MM.1S (cell line): ENCODE results near the gene FARP1.

ENCODE experiments used
- DNase-seq: peaks from one replicate; pipeline ENCODE4 v3.0.0-alpha.2; 2015
- H2AFZ ChIP-seq: fragments of 300-600 bp; sonication (generic); 2 replicates; pipeline ENCODE4 v1.6.0; 2016; ENCODE audit warnings: antibody characterized with exemption, low read length
- H3F3A ChIP-seq: fragments of 300-600 bp; sonication (generic); 2 replicates; pipeline ENCODE4 v1.6.1; 2016; ENCODE audit warnings: mild to moderate bottlenecking, antibody characterized with exemption, low read length, moderate library complexity, mixed read lengths; ENCODE audit not compliant: insufficient read depth
- H3K27ac ChIP-seq: fragments of 300-600 bp; sonication (generic); 2 replicates; pipeline ENCODE4 v1.5.1; 2016; ENCODE audit warnings: mild to moderate bottlenecking, low read length
- H3K27me3 ChIP-seq: fragments of 300-600 bp; sonication (generic); replicated peaks from 2 replicates; pipeline ENCODE4 v1.6.0; 2016; ENCODE audit warnings: low read length; ENCODE audit not compliant: insufficient read depth
- H3K36me3 ChIP-seq: fragments of 300-600 bp; sonication (generic); replicated peaks from 2 replicates; pipeline ENCODE4 v1.6.1; 2016; ENCODE audit warnings: mild to moderate bottlenecking, low read length, mixed read lengths; ENCODE audit not compliant: insufficient read depth
- H3K4me1 ChIP-seq: fragments of 300-600 bp; sonication (generic); 2 replicates; pipeline ENCODE4 v1.6.1; 2016; ENCODE audit warnings: low read length, mixed read lengths
- H3K4me2 ChIP-seq: fragments of 300-600 bp; sonication (generic); 2 replicates; pipeline ENCODE4 v1.6.0; 2016; ENCODE audit warnings: low read depth, low read length
- H3K4me3 ChIP-seq: fragments of 300-600 bp; sonication (generic); 2 replicates; pipeline ENCODE4 v1.5.1; 2016; ENCODE audit warnings: low read length, mixed read lengths
- H3K79me2 ChIP-seq: fragments of 300-600 bp; sonication (generic); 2 replicates; pipeline ENCODE4 v1.6.1; 2016; ENCODE audit warnings: mixed run types, low read length, mixed read lengths
- H3K9ac ChIP-seq: fragments of 300-600 bp; sonication (generic); 2 replicates; pipeline ENCODE4 v1.6.1; 2016; ENCODE audit warnings: low read length, mixed read lengths
- H3K9me2 ChIP-seq: fragments of 300-600 bp; sonication (generic); replicated peaks from 2 replicates; pipeline ENCODE4 v1.6.1; 2016; ENCODE audit warnings: mild to moderate bottlenecking, low read length, mixed read lengths; ENCODE audit not compliant: insufficient read depth
- H3K9me3 ChIP-seq: fragments of 300-600 bp; sonication (generic); replicated peaks from 2 replicates; pipeline ENCODE4 v1.6.1; 2016; ENCODE audit warnings: mild to moderate bottlenecking, low read length, mixed read lengths; ENCODE audit not compliant: insufficient read depth
- H4K20me1 ChIP-seq: fragments of 300-600 bp; sonication (generic); 2 replicates; pipeline ENCODE4 v1.6.1; 2016; ENCODE audit warnings: mild to moderate bottlenecking, low read length, moderate library complexity, mixed read lengths; ENCODE audit not compliant: insufficient read depth
- CTCF ChIP-seq: fragments of 300-600 bp; sonication (generic); IDR thresholded peaks from 2 replicates; pipeline ENCODE4 v1.5.1; 2016; ENCODE audit warnings: antibody characterized with exemption, low read length, mixed read lengths
- EZH2 ChIP-seq: fragments of 300-600 bp; sonication (generic); optimal IDR thresholded peaks from 2 replicates; pipeline ENCODE3; 2017; ENCODE audit warnings: low read depth, mild to moderate bottlenecking, antibody characterized with exemption, low read length, mixed read lengths
- EZH2phosphoT487 ChIP-seq: fragments of 300-600 bp; sonication (generic); IDR thresholded peaks from 2 replicates; pipeline ENCODE4 v1.6.1; 2018; ENCODE audit warnings: antibody characterized with exemption, low read length

Gene FARP1

GRCh38 chr13:98234348-98234747, 91.5 kb downstream of the FARP1 start:
- Histone ChIP-seq H4K20me1 (no peaks in the 10 kb centered on the region), H3K79me2 (no peaks in the 10 kb centered on the region), H3K4me1 (no peaks in the 10 kb centered on the region), H3K36me3 (no peaks in the 10 kb centered on the region), H2AFZ (no peak overlapping the region), H3K9me3 (no peaks in the 10 kb centered on the region), H3K4me2 (no peak overlapping the region), H3K9me2 (no peaks in the 10 kb centered on the region), H3K27ac (no peak overlapping the region), H3K4me3 (no peak overlapping the region), H3K27me3 (no peaks in the 10 kb centered on the region), H3F3A (no peaks in the 10 kb centered on the region), H3K9ac (no peak overlapping the region)
- no peak for DNase-seq
- TF ChIP-seq EZH2phosphoT487, result no peak
- no peak for TF ChIP-seq CTCF
- TF ChIP-seq EZH2, result no peak

- no peak for TF ChIP-seq EZH2
- no peak for TF ChIP-seq EZH2phosphoT487
- TF ChIP-seq CTCF, result no peak
- no peak overlapping the region for H3K9ac ChIP-seq
- H3F3A ChIP-seq, result no peaks in the 10 kb centered on the region
- H3K36me3 ChIP-seq, result no peaks in the 10 kb centered on the region
- no peak overlapping the region for H3K27ac ChIP-seq
- H2AFZ ChIP-seq, result no peak overlapping the region
- no peaks in the 10 kb centered on the region for H3K9me2 ChIP-seq
- DNase-seq, result no peak
- H3K4me3 ChIP-seq, result no peak overlapping the region
- no peaks in the 10 kb centered on the region for H3K27me3 ChIP-seq
- no peaks in the 10 kb centered on the region for H3K79me2 ChIP-seq
- H3K4me2 ChIP-seq, result no peak overlapping the region
- H3K9me3 ChIP-seq, result no peaks in the 10 kb centered on the region
- H4K20me1 ChIP-seq, result no peaks in the 10 kb centered on the region
- no peaks in the 10 kb centered on the region for H3K4me1 ChIP-seq
These were observed 93.3 kb downstream of the FARP1 start for GRCh38 chr13:98236197-98236596.

- no peak for DNase-seq
- H3K9me3 ChIP-seq, result no peaks in the 10 kb centered on the region
- H3K27me3 ChIP-seq, result no peaks in the 10 kb centered on the region
- TF ChIP-seq CTCF, result no peak
- no peak for TF ChIP-seq EZH2
- TF ChIP-seq EZH2phosphoT487, result no peak
- H3K4me2 ChIP-seq, result no peak overlapping the region
- no peak overlapping the region for H2AFZ ChIP-seq
- H4K20me1 ChIP-seq, result no peaks in the 10 kb centered on the region
- no peaks in the 10 kb centered on the region for H3K79me2 ChIP-seq
- no peaks in the 10 kb centered on the region for H3F3A ChIP-seq
- H3K9ac ChIP-seq, result no peak overlapping the region
- no peak overlapping the region for H3K27ac ChIP-seq
- H3K4me1 ChIP-seq, result no peaks in the 10 kb centered on the region
- H3K9me2 ChIP-seq, result no peaks in the 10 kb centered on the region
- H3K36me3 ChIP-seq, result no peaks in the 10 kb centered on the region
- no peak overlapping the region for H3K4me3 ChIP-seq
These were observed 94.4 kb downstream of the FARP1 start for GRCh38 chr13:98237331-98237730.
